Activated CD8-positive, alpha-beta memory T cell treated with anti-CD3 and anti-CD28 coated beads for 48 hours (primary cell): ENCODE measurements around the gene ADISSP.
"Not testable (repeated sequence)": the region's sequence is repeated elsewhere in the genome, so short reads cannot be mapped to it uniquely, and the experiment has no call there.

ENCODE experiments used
- DNase-seq, 3 experiments: peaks; one replicate each; pipeline ENCODE4 v3.0.0-alpha.2; 2020; ENCODE audit warnings: low read depth in 2 of 3, low spot score in 2 of 3

Gene ADISSP

GRCh38 chr20:3797592-3798372, 30.2 kb upstream of the ADISSP start:
- no peak for DNase-seq

GRCh38 chr20:3797226-3797545, 29.6 kb upstream of the ADISSP start:
- no peak for DNase-seq

- no peak for DNase-seq
Measured at GRCh38 chr20:3796477-3797225, 29.1 kb upstream of the ADISSP start.

GRCh38 chr20:3795511-3796468, 28.2 kb upstream of the ADISSP start, which contains the start of gene CDC25B:
Gene CDC25B, plus strand, starts transcription at chr20:3796310. Its CDS starts 222 bp downstream, at chr20:3796532.
- peak in 2 of 3 experiments; percentile 76 to 83 for DNase-seq

GRCh38 chr20:3794701-3795420, 27.3 kb upstream of the ADISSP start:
- no peak for DNase-seq

- DNase-seq = not testable (repeated sequence)
Measured at GRCh38 chr20:3794168-3794567, 26.6 kb upstream of the ADISSP start.

- not testable (repeated sequence) for DNase-seq
Measured at GRCh38 chr20:3789201-3789600, 21.6 kb upstream of the ADISSP start.

- DNase-seq = no peak
Measured at GRCh38 chr20:3788685-3789155, 21.2 kb upstream of the ADISSP start.

GRCh38 chr20:3787324-3788014, 19.9 kb upstream of the ADISSP start:
- no peak for DNase-seq

GRCh38 chr20:3786665-3787323, 19.2 kb upstream of the ADISSP start, which contains the start of gene CENPB:
Gene CENPB, minus strand, starts transcription at chr20:3786740. Its CDS starts 257 bp downstream, at chr20:3786483.
- peak; percentile 81 to 87 (median 87) for DNase-seq

GRCh38 chr20:3786126-3786484, 18.6 kb upstream of the ADISSP start:
- no peak for DNase-seq

- no peak for DNase-seq
Measured at GRCh38 chr20:3785240-3786125, 17.9 kb upstream of the ADISSP start.

- no peak for DNase-seq
Measured at GRCh38 chr20:3784863-3785239, 17.3 kb upstream of the ADISSP start.

- DNase-seq = no peak
Measured at GRCh38 chr20:3784216-3784853, 16.8 kb upstream of the ADISSP start.

- DNase-seq = no peak
Measured at GRCh38 chr20:3783511-3784195, 16.1 kb upstream of the ADISSP start.

- DNase-seq = no peak
Measured at GRCh38 chr20:3783068-3783489, 15.5 kb upstream of the ADISSP start.

GRCh38 chr20:3782597-3782996, 15.0 kb upstream of the ADISSP start:
- DNase-seq = no peak
